Ovary (tissue), 10 donors: Measurements from ENCODE around the gene CCR9. TPM values are rescaled to one million over a fixed set of nuclear protein-coding genes. Genes with fewer than 3 reads are reported as not detected.

ENCODE experiments used
- DNase-seq, 5 donors: peaks; one replicate each; pipeline ENCODE4 v3.0.0-alpha.2; 2019 to 2020
- H3K27ac ChIP-seq, 2 donors: fragments of 200-600 bp; one replicate each; pipeline versions ENCODE4 v1.5.1 to v1.8.0; 2019 to 2022
- H3K27me3 ChIP-seq: fragments of 200-600 bp; one replicate; pipeline ENCODE4 v1.8.0; 2022
- H3K36me3 ChIP-seq: fragments of 200-600 bp; sonication (generic); one replicate; pipeline ENCODE4 v1.5.1; 2019
- H3K4me1 ChIP-seq: one replicate; pipeline ENCODE4 v1.8.1; 2013; ENCODE audit warnings: mild to moderate bottlenecking, moderate library complexity; ENCODE audit not compliant: insufficient read depth
- H3K4me3 ChIP-seq: fragments of 200-600 bp; sonication (generic); one replicate; pipeline ENCODE4 v1.5.1; 2017
- H3K9me3 ChIP-seq, 2 donors: fragments of 200-600 bp in 1 of 2; sonication (generic) in 1 of 2; one replicate each; pipeline versions ENCODE4 v1.5.1 to v1.8.1; 2013 to 2019; ENCODE audit warnings: mild to moderate bottlenecking in 1 of 2, moderate library complexity in 1 of 2
- CTCF ChIP-seq, 3 donors: fragments of 450-650 bp in 2 of 3; fragments of 200-600 bp in 1 of 3; IDR thresholded peaks; one replicate each; pipeline versions ENCODE4 v1.5.1 to v1.8.0; 2016 to 2022; ENCODE audit warnings: antibody characterized with exemption in 3 of 3, mild to moderate bottlenecking in 1 of 3
- EP300 ChIP-seq: sonication (generic); formaldehyde crosslinking; IDR thresholded peaks from one replicate; pipeline ENCODE4 v1.6.1; 2017; ENCODE audit warnings: antibody characterized with exemption
- POLR2A ChIP-seq: fragments of 450-650 bp; IDR thresholded peaks from one replicate; pipeline ENCODE4 v1.6.1; 2017; ENCODE audit warnings: antibody characterized with exemption, mild to moderate bottlenecking, moderate library complexity
- WGBS, 3 donors: extraction: QIAGEN DNeasy Blood & Tissue Kit in 1 of 3; methylation state at CpG; one replicate each; pipeline versions ENCODE4 v1.1.5 to v1.1.7; 2013 to 2017; 5-methylcytosine and 5-hydroxymethylcytosine counted together
- intact Hi-C, 4 donors: fragments of 100-400 bp; cut with DNase I; formaldehyde crosslinking; loops; one replicate each; pipeline versions ENCODE4 v1.11.0 to v1.15.1; 2022 to 2023
- long read RNA-seq, 3 donors: library from polyadenylated mRNA in 2 of 3; unstranded in 2 of 3; transcript quantifications; one replicate each; pipeline ENCODE4 v2.0.0 and lab custom pipeline, GENCODE V29; 2021 to 2026
- polyA plus RNA-seq, 2 donors: library from polyadenylated mRNA; stranded (reverse); fragments of 200-250 nt in 1 of 2; fragments of 350-450 nt in 1 of 2; fragmentation: Illumina TruSeq in 1 of 2; extraction: RNeasy Lipid Tissue Mini Kit (QIAGEN cat#74804) in 1 of 2; gene quantifications; one replicate each; pipeline ENCODE4 v1.2.3, GENCODE V29; 2013 to 2014
- total RNA-seq, 7 donors: library from RNA; depleted of rRNA in 2 of 7; stranded (reverse); fragments of >200 nt in 2 of 7; fragmentation: NEBNext Ultra II Directional in 3 of 7; extraction: Animal tissue kit (Norgen Biotek cat#: 25700) in 3 of 7; gene quantifications; one replicate each; pipeline versions ENCODE4 v1.1.0 to v1.2.4, GENCODE V29; 2016 to 2023
- donor health status: DM: no; HTN: no; CAD: no; lungs with moderate emphysema.
- donor health status: DM: no; HTN: no; CAD: no.
- donor health status: Bipolar disorder and iron deficiency.
- donor health status: DM: yes; HTN: yes; CAD: no.
- donor health status: DM: no; HTN: no; CAD: no.
- donor health status: DM: yes; HTN: yes; CAD: no.

CCR9 gene
- total RNA-seq (under 1 TPM in 3 of 7 donors, not detected in 4; 0.08 to 0.24 (median 0.10) TPM), polyA plus RNA-seq (under 1 TPM in 1 of 2 donors, not detected in 1; 0.05 TPM)
- long read RNA-seq, donor 1: 0 reads
- long read RNA-seq, donor 2: 0 reads
- long read RNA-seq, donor 3, partial matches to known transcripts: 0 of 1 reads
- long read RNA-seq, donor 3, other reads (novel, unspliced or antisense): 1 of 1 reads

GRCh38 chr3:45885979-45886705 lies at the start of gene CCR9:
TSS of gene CCR9 (plus strand) at chr3:45886543. CDS start at chr3:45894934, 8,391 bp downstream.
- H3K36me3 ChIP-seq: no peaks in the 10 kb centered on the region
- H3K9me3 ChIP-seq: no peaks in the 10 kb centered on the region
- DNase-seq: no peak
- H3K4me1 ChIP-seq: no peaks in the 10 kb centered on the region
- no peak within 1 kb of the TSS for H3K27ac ChIP-seq
- intact Hi-C loops: no loop called here
- H3K4me3 ChIP-seq: no peak within 1 kb of the TSS
- no peaks in the 10 kb centered on the region for H3K27me3 ChIP-seq
- TF ChIP-seq EP300: no peak
- TF ChIP-seq CTCF (IDR thresholded peaks at IDR 0.05): no peak
- no peak for TF ChIP-seq POLR2A
- 83 to 87% (median 83%) methylated on average over 9 of the region's 9 CpGs for WGBS, 3 donors

- no peak for DNase-seq
- Histone ChIP-seq H3K27ac (no peak overlapping the region), H3K4me1 (peaks cover 1% of the 10 kb centered on the region), H3K4me3 (no peak overlapping the region), H3K36me3 (no peaks in the 10 kb centered on the region), H3K9me3 (no peaks in the 10 kb centered on the region), H3K27me3 (no peaks in the 10 kb centered on the region)
- TF ChIP-seq POLR2A: no peak
- TF ChIP-seq EP300: no peak
- TF ChIP-seq CTCF (IDR thresholded peaks at IDR 0.05): no peak
- intact Hi-C loops: no loop called here
- 90 to 100% (median 97%) methylated on average over 1 of the region's 1 CpG for WGBS, 3 donors
These were observed 47.9 kb upstream of the CCR9 start for GRCh38 chr3:45838466-45838865.

- peak overlapping the region; percentile 97 for H3K4me3 ChIP-seq
- no peak for TF ChIP-seq EP300
- TF ChIP-seq CTCF (IDR thresholded peaks at IDR 0.05): no peak
- TF ChIP-seq POLR2A: no peak
- H3K9me3 ChIP-seq: no peaks in the 10 kb centered on the region
- H3K27me3 ChIP-seq: no peaks in the 10 kb centered on the region
- WGBS, 3 donors: 0 to 1% (median 1%) methylated on average over 15 of the region's 15 CpGs
- DNase-seq: peak in 1 of 5 donors; percentile 31
- no peaks in the 10 kb centered on the region for H3K36me3 ChIP-seq
- intact Hi-C loops: no loop called here
- H3K4me1 ChIP-seq: peaks cover 1% of the 10 kb centered on the region
- no peak overlapping the region for H3K27ac ChIP-seq
These were observed 45.0 kb upstream of the CCR9 start for GRCh38 chr3:45841420-45841756.

- intact Hi-C loops: no loop called here
- Histone ChIP-seq H3K36me3 (no peaks in the 10 kb centered on the region), H3K27ac (peak within 1 kb of the TSS in 1 of 2 donors; percentile 5), H3K4me3 (peak within 1 kb of the TSS; percentile 97), H3K4me1 (peaks cover 1% of the 10 kb centered on the region), H3K9me3 (no peaks in the 10 kb centered on the region), H3K27me3 (no peaks in the 10 kb centered on the region)
- TF ChIP-seq CTCF (IDR thresholded peaks at IDR 0.05): no peak
- TF ChIP-seq POLR2A: no peak
- TF ChIP-seq EP300: no peak
- 2 to 3% (median 3%) methylated on average over 49 of the region's 49 CpGs for WGBS, 3 donors
- peak; percentile 91 to 93 (median 91) for DNase-seq
These were observed 44.4 kb upstream of the CCR9 start, which contains the start of gene LZTFL1 for GRCh38 chr3:45841757-45842491. TSS of gene LZTFL1 (minus strand) at chr3:45842119. CDS start at chr3:45841991, 128 bp downstream.
